ENCODE results near the gene ACTC1. TPM values are rescaled to one million over a fixed set of nuclear protein-coding genes. Genes with fewer than 3 reads are reported as not detected.

Gene ACTC1
- total RNA-seq, 1 experiment from 2014 or later, result not detected

GRCh38 chr15:34759992-34760391, 35.4 kb downstream of the ACTC1 start:
- Histone ChIP-seq H3K9me3 (ENCODE audit: control insufficient read depth, insufficient read depth, low read depth, low read length) (no peaks in the 10 kb centered on the region), H3K4me3 (ENCODE audit: low read depth in 2 of 2, low read length in 2 of 2) (no peak overlapping the region), H3K27ac (ENCODE audit: low read length) (no peak overlapping the region), H3K36me3 (ENCODE audit: control insufficient read depth, insufficient read depth, low read length) (no peaks in the 10 kb centered on the region), H3K4me1 (ENCODE audit: control insufficient read depth, insufficient read depth, low read length) (no peaks in the 10 kb centered on the region), H3K27me3 (ENCODE audit: control insufficient read depth, insufficient read depth, low read length) (peaks cover 40% of the 10 kb centered on the region)
- in situ Hi-C loops (cut with HindIII; ENCODE audit: low pct_unique_long_range_greater_than_20kb, low sequenced_read_pairs) (no loop called here), intact Hi-C loops (cut with micrococcal nuclease; ENCODE audit: unreplicated experiment) (no loop called here)
- no TSS peak for BruUV-seq (replicated peaks)
- ATAC-seq (no peak), DNase-seq (ENCODE audit: low read depth, low spot score) (no peak)
- TF ChIP-seq, protein P1, sequence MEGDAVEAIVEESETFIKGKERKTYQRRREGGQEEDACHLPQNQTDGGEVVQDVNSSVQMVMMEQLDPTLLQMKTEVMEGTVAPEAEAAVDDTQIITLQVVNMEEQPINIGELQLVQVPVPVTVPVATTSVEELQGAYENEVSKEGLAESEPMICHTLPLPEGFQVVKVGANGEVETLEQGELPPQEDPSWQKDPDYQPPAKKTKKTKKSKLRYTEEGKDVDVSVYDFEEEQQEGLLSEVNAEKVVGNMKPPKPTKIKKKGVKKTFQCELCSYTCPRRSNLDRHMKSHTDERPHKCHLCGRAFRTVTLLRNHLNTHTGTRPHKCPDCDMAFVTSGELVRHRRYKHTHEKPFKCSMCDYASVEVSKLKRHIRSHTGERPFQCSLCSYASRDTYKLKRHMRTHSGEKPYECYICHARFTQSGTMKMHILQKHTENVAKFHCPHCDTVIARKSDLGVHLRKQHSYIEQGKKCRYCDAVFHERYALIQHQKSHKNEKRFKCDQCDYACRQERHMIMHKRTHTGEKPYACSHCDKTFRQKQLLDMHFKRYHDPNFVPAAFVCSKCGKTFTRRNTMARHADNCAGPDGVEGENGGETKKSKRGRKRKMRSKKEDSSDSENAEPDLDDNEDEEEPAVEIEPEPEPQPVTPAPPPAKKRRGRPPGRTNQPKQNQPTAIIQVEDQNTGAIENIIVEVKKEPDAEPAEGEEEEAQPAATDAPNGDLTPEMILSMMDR (IDR thresholded peaks at IDR 0.05), result no peak
- TF ChIP-seq, protein P2, sequence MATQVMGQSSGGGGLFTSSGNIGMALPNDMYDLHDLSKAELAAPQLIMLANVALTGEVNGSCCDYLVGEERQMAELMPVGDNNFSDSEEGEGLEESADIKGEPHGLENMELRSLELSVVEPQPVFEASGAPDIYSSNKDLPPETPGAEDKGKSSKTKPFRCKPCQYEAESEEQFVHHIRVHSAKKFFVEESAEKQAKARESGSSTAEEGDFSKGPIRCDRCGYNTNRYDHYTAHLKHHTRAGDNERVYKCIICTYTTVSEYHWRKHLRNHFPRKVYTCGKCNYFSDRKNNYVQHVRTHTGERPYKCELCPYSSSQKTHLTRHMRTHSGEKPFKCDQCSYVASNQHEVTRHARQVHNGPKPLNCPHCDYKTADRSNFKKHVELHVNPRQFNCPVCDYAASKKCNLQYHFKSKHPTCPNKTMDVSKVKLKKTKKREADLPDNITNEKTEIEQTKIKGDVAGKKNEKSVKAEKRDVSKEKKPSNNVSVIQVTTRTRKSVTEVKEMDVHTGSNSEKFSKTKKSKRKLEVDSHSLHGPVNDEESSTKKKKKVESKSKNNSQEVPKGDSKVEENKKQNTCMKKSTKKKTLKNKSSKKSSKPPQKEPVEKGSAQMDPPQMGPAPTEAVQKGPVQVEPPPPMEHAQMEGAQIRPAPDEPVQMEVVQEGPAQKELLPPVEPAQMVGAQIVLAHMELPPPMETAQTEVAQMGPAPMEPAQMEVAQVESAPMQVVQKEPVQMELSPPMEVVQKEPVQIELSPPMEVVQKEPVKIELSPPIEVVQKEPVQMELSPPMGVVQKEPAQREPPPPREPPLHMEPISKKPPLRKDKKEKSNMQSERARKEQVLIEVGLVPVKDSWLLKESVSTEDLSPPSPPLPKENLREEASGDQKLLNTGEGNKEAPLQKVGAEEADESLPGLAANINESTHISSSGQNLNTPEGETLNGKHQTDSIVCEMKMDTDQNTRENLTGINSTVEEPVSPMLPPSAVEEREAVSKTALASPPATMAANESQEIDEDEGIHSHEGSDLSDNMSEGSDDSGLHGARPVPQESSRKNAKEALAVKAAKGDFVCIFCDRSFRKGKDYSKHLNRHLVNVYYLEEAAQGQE (IDR thresholded peaks at IDR 0.05; ENCODE audit: insufficient read depth in 1 of 2, low read depth in 2 of 2, low read length in 1 of 2), result no peak
- TF ChIP-seq SIN3A (IDR thresholded peaks at IDR 0.05; ENCODE audit: borderline replicate concordance, insufficient read depth, low read depth, low read length) (no peak), TCF7L2 (IDR thresholded peaks at IDR 0.05; ENCODE audit: low read depth, low read length) (no peak), POLR2AphosphoS5 (IDR thresholded peaks at IDR 0.05; ENCODE audit: low read depth, low read length) (no peak)
- ChIA-PET CTCF (no interaction called here), POLR2A (no interaction called here)

DNA sequence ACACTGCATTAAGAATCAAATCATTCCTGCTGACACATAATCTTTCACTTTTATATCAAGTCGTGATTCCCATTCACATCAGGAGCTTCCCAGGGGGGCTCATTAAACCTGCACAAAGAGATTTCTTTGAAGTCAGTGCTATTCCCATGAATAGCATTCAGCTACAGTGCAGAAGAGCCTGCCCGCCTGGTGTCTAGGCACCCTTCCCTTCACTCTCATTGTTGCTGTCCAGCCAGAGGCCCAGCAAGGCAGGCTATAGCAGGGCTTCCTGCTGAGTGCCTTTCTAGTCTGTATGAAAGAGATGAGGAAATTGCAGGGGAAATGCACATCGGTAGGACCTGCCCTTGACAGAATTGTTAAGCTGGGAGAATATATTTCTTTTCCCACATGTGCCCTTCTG, 36.0 kb downstream of the ACTC1 start:
- Histone ChIP-seq H3K27ac (ENCODE audit: low read length) (no peak overlapping the region), H3K36me3 (ENCODE audit: control insufficient read depth, insufficient read depth, low read length) (no peaks in the 10 kb centered on the region), H3K4me1 (ENCODE audit: control insufficient read depth, insufficient read depth, low read length) (no peaks in the 10 kb centered on the region), H3K27me3 (ENCODE audit: control insufficient read depth, insufficient read depth, low read length) (peaks cover 40% of the 10 kb centered on the region), H3K4me3 (ENCODE audit: low read depth in 2 of 2, low read length in 2 of 2) (no peak overlapping the region), H3K9me3 (ENCODE audit: control insufficient read depth, insufficient read depth, low read depth, low read length) (no peaks in the 10 kb centered on the region)
- ChIA-PET CTCF (no interaction called here), POLR2A (no interaction called here)
- in situ Hi-C loops (cut with HindIII; ENCODE audit: low pct_unique_long_range_greater_than_20kb, low sequenced_read_pairs), result no loop called here
- DNase-seq (ENCODE audit: low read depth, low spot score) (no peak), ATAC-seq (no peak)
- no TSS peak for BruUV-seq (replicated peaks)
- TF ChIP-seq SIN3A (IDR thresholded peaks at IDR 0.05; ENCODE audit: borderline replicate concordance, insufficient read depth, low read depth, low read length) (no peak), POLR2AphosphoS5 (IDR thresholded peaks at IDR 0.05; ENCODE audit: low read depth, low read length) (no peak)
- TF ChIP-seq, protein P2 (IDR thresholded peaks at IDR 0.05; ENCODE audit: insufficient read depth in 1 of 2, low read depth in 2 of 2, low read length in 1 of 2), result no peak
- intact Hi-C loops (cut with micrococcal nuclease; ENCODE audit: unreplicated experiment), result no loop called here

Data from Panc1 (cell line).